H1 (cell line): ENCODE measurements around the gene BCL2L14.

Experiments
- BCL11A ChIP-seq, 2 experiments: IDR thresholded peaks; one replicate each; pipeline ENCODE4 v1.6.1; 2011; ENCODE audit warnings: low read depth in 2 of 2, low read length in 2 of 2, mild to moderate bottlenecking in 2 of 2
- CREB1 ChIP-seq: IDR thresholded peaks from 2 replicates; pipeline ENCODE4 v1.6.1; 2012; ENCODE audit warnings: inconsistent platforms
- CTCF ChIP-seq, 3 experiments: IDR thresholded peaks; 1 replicate in 2 of 3; 2 replicates in 1 of 3; pipeline versions ENCODE4 v1.5.1 to v1.6.1; 2011; ENCODE audit warnings: low read length in 3 of 3, mild to moderate bottlenecking in 3 of 3, inconsistent platforms in 2 of 3, low read depth in 1 of 3, moderate library complexity in 1 of 3; ENCODE audit not compliant: insufficient read depth in 1 of 3; ENCODE audit errors: control extremely low read depth in 1 of 3
- EP300 ChIP-seq, 2 experiments: IDR thresholded peaks; 1 replicate in 1 of 2; 2 replicates in 1 of 2; pipeline ENCODE4 v1.6.1; 2011 to 2012; ENCODE audit warnings: low read depth in 2 of 2, low read length in 2 of 2, mild to moderate bottlenecking in 2 of 2, borderline replicate concordance in 1 of 2, inconsistent platforms in 1 of 2, moderate library complexity in 1 of 2
- EZH2 ChIP-seq: fragments of 200-600 bp; sonication (generic); IDR thresholded peaks from 2 replicates; pipeline ENCODE4 v1.7.1; 2012; ENCODE audit warnings: low read depth, mild to moderate bottlenecking, moderate library complexity, low read length, inconsistent platforms; ENCODE audit not compliant: severe bottlenecking
- GTF2F1 ChIP-seq: IDR thresholded peaks from 2 replicates; pipeline ENCODE4 v1.6.1; 2012; ENCODE audit warnings: low read depth, low read length, improper control_type of control experiment, borderline replicate concordance
- HDAC2 ChIP-seq, 2 experiments: fragments of 300-600 bp in 1 of 2; sonication (generic) in 1 of 2; IDR thresholded peaks; 2 replicates each; pipeline ENCODE4 v1.6.1; 2011 to 2012; ENCODE audit warnings: low read depth in 2 of 2, low read length in 2 of 2, mild to moderate bottlenecking in 2 of 2, moderate library complexity in 2 of 2, borderline replicate concordance in 1 of 2, inconsistent platforms in 1 of 2
- POLR2A ChIP-seq, 2 experiments: IDR thresholded peaks; 1 replicate in 1 of 2; 2 replicates in 1 of 2; pipeline ENCODE4 v1.6.1; 2011; ENCODE audit warnings: low read depth in 2 of 2, low read length in 2 of 2, mild to moderate bottlenecking in 2 of 2; ENCODE audit errors: control extremely low read depth in 1 of 2
- POLR2AphosphoS5 ChIP-seq: IDR thresholded peaks from 2 replicates; pipeline ENCODE4 v1.6.1; 2011; ENCODE audit warnings: low read depth, low read length
- SRF ChIP-seq: IDR thresholded peaks from 2 replicates; pipeline ENCODE4 v1.6.1; 2011; ENCODE audit warnings: mild to moderate bottlenecking, low read depth, low read length, moderate library complexity
- TAF1 ChIP-seq: IDR thresholded peaks from 2 replicates; pipeline ENCODE4 v1.6.1; 2011; ENCODE audit warnings: mild to moderate bottlenecking, low read depth, low read length
- USF2 ChIP-seq: IDR thresholded peaks from 2 replicates; pipeline ENCODE4 v1.6.1; 2011; ENCODE audit warnings: low read length, improper control_type of control experiment
- YY1 ChIP-seq: IDR thresholded peaks from 2 replicates; pipeline ENCODE4 v1.6.1; 2011; ENCODE audit warnings: low read depth, mild to moderate bottlenecking, low read length

GRCh38 chr12:12069821-12070548, 754 bp upstream of the BCL2L14 start:
- no peak for TF ChIP-seq POLR2A (IDR thresholded peaks at IDR 0.05; ENCODE audit: control extremely low read depth in 1 of 2, low read depth in 2 of 2, low read length in 2 of 2)
- TF ChIP-seq CTCF (IDR thresholded peaks at IDR 0.05; ENCODE audit: control extremely low read depth in 1 of 3, insufficient read depth in 1 of 3, low read depth in 1 of 3, low read length in 3 of 3) = no peak
- TF ChIP-seq EZH2 = no peak
- no peak for TF ChIP-seq SRF
- no peak for TF ChIP-seq YY1
- no peak for TF ChIP-seq BCL11A (IDR thresholded peaks at IDR 0.05; ENCODE audit: low read depth in 2 of 2, low read length in 2 of 2)
- TF ChIP-seq POLR2AphosphoS5 = no peak
- no peak for TF ChIP-seq USF2
- no peak for TF ChIP-seq TAF1
- TF ChIP-seq HDAC2 (IDR thresholded peaks at IDR 0.05; ENCODE audit: borderline replicate concordance in 1 of 2, low read depth in 2 of 2, low read length in 2 of 2) = no peak
- no peak for TF ChIP-seq EP300 (IDR thresholded peaks at IDR 0.05; ENCODE audit: borderline replicate concordance in 1 of 2, low read depth in 2 of 2, low read length in 2 of 2)
- no peak for TF ChIP-seq CREB1
- TF ChIP-seq GTF2F1 = no peak
